NOMO-1 (cell line): ENCODE results near the gene TOB1.
A peak's percentile ranks its signal among the peaks of the same experiment; 100 is the strongest.

ENCODE experiments used
- DNase-seq, 2 experiments: peaks; one replicate each; lab custom pipeline; 2025; ENCODE audit not compliant: unreplicated experiment in 2 of 2; lab: John Stamatoyannopoulos, UW

TOB1 gene

DNA sequence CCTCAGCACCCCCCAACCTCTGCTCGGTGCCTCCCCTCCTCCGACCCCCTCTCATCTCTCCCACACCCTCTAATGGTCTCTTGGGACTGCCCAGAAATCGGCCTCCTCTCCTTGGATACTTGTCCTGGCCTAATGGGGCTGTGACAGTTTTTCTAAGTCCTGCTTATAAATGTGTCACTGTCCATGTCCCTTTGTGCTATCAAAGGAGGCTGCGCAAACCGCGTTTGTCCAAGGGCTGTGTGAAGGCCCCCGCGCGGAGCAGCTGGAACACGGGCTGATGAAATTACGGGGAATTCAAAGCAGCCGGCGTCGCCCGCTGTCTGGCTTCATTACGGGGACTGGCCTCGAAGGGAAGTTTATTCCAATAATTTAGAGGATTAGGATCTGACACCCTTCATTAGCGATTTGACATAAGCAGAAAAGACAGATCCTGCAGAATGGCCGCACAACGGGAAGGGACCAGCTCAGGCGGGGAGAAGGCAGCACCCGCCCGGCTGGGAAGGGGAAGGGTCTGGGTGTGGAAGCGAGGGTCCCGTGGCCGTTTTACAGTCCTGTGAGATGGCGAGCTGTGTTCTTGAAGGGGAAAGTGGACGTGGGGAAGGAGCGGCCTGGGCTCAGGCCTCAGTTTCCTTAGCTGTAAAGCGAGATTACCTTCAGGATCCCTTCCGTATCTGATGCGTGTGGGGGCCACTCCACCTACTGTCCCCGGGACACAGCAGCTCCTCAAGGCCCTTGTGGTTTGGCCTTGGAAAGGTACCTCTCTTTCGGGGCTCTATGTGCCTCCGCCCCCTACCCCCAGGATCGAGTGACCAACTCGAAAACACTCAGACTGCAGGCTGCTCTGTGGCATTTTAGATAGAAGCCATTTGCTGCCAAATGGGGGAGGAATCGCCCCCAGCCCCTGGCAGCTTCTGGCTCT is 32.4 kb downstream of the TOB1 start:
- no peak for DNase-seq

DNA sequence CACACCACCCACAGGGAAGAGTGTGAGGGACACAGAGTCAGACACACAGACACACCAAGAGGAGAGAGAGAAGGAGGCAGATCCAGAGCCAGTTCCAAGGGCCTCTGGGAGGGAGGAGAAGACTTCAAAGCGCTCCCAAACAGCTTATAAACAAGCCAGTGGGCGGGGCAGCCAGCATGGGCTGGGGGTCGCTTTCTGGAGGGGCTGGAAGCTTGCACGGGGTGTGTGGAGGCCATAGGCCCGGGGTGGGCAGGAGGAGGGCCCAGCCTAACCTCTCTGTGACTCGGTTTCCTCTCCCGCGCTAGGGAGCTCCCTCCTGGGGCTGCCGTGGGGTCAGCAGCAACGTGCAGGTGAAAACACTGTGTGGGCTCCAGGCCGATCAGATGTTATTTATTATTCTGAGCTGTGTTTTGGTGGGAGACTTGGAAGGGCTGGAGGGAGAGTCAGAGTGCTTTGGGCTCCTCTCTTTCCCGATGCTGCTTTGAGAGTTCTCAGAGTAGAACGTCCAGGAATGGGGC is 33.2 kb downstream of the TOB1 start:
- DNase-seq = no peak

DNA sequence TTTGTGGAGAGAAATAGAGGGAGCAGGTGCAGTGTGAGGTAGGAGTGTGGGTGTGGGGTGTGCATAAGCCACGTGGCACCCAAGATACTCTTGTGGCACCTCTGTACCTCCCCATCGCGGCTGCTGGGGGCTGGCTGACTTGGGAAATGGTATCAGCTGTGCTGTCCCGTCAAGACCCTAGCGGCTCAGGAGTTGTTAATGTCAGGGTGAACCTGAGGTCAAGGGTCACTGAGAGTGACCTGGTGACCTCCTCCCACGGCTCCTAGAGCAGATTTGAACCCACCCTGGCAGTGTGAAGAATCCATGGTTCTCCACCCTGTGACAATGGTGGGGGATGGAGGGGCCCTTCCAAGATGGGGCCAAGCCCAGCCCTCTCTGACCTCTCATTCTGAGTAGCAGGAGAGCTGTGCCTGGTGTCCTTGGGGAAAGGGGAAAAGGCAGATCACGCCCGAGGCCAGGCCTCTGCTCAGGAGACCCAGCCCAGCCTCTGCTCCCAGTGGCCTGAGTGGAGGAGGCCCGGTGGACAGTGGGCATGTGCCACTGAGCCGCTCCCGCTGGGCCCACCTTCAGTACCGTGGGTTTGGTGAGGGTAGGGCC is 33.8 kb downstream of the TOB1 start:
- DNase-seq = no peak

DNA sequence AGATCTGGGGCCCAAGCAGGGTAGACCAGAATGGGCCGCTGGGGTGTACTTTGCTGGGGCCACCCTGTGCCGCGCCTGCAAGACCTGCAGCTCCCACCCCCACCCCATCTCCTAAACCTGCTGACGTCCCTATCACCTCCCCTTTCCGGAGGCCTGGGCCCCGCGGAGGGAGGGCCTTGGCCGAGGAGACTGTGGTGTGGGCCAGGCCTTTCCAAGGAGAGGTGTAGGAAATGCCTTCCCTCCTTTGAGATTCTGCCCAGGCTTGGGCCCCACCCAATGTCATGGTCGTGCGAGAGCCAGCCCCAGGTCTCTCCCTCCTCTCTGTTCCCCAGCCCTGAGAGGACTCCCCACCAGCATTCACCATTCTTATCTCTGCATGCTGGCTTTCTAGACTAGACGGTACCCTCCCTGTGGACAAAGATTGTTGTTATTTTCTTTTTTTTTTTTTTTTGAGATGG is 34.7 kb downstream of the TOB1 start:
- no peak for DNase-seq

DNA sequence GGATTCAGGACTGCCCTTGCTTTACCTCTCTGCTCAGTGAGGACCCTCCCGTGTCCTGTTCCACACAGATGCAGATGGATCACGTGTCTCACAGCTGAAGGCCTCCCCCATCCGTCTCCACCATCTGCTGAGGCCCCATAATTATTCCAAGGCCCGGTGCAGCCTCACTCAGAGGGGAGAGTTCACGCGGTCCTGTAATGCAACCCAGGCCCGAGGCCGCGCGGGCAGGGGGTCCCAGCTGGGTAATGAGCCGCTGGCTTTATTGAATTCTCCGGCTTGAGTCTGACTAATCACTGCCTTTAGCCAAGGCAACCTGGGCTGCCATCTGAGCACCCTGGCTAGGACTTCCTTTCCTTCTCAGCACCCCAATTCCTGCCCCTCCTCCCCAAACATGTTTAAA is 35.2 kb downstream of the TOB1 start:
- no peak for DNase-seq

DNA sequence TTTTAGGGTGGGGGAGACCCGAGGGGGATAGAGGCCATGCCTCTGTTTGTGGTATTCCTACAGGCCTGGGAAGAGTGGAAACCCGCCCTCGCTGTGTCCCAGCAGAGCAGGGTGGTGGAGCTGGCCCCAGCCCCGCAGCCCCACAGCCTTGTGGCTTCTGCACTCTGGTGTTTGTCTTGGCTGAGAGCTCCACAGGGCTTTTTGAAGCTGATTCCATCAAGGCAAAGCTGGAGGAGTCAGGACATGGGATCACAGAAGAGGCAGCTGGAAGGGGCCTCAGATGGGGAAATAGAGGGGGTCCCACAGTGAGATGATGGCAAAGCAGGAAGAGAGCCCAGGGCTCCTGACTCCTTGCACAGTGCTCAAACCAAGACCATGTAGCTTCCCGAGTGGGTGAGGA is 35.8 kb downstream of the TOB1 start:
- DNase-seq = no peak

DNA sequence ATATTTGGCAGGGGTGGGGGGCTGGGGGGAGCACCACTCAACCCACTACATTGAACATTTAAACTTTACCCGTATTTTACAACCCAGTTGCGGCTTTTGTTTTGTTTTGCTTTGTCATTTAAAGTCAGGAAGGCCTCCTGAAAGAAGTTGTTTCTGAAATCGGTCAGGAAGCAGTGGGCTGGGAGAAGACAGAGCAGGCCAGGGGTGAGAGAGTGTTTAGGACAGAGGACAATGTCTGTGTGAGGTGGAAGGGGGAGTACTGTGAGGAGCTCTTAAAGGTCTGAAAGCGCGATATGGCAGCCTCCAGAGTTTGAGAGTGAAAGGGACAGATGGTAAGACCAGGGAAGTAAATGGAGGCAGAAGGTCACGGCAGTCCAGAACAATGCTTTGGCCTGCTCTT is 36.8 kb downstream of the TOB1 start:
- no peak for DNase-seq

DNA sequence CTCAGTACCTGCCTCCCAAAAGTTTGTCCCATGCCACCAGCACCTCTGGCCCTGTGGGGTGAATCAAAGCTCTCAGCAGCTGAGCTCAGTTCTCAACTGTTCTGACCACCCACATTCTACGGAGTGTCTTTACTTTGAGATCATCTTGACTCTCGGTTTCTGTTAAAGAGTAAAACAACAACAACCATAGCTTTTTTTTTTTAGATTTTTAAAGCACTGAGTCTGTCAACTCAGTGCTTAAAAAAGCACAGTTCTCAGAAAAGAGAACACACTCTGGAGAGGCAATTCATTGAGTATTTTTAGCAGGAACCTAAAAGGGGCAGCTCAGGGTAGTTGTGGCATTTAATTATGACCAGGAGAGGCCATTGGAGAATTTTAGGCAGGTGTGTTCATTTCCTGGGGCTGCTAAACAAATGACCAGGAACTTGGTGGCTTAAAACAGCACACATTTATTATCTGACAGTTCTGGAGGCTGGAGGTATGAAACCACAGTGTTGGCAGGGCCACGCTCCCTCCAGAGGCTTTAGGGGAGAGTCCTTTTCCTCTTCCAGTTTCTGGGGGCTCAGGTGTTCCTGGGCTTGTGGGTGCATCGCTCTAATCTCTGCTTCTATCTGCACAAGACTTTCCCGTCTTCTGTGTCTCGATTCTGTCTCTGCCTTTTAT is 37.5 kb downstream of the TOB1 start:
- no peak for DNase-seq

DNA sequence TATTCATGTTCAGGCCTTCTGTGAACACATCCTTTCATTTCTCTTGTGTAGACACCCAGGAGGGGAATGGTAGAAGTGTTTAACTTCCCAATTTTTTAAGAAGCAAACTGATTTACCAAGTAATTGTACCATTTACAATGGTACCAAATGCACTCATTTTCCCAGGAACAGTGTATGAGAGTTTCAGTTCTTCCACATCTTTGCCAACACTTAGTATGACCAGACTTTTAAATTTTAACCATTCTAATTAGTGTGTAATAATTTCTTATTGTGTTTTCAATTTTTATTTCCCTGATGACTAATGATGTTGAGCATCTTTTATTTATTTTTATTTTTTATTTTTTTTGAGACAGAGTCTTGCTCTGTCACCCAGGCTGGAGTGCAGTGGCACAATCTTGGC is 41.0 kb downstream of the TOB1 start:
- no peak for DNase-seq

DNA sequence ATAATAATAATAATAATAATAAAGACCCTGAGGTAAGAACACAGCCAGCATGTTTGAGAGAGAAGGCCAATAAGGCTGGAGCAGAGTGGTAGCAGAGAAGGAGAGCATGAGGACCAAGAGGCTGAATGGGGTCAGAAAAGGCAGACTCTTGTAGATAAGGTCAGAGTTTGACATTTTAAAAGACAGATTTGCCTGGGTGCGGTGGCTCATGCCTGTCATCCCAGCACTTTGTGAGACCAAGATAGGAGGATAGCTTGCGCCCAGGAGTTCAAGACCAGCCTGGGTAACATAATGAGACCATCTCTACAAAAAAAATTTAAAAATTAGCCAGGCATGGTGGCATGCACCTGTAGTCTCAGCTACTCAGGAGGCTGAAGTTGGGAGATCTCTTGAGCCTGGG is 41.7 kb downstream of the TOB1 start:
- DNase-seq = no peak

DNA sequence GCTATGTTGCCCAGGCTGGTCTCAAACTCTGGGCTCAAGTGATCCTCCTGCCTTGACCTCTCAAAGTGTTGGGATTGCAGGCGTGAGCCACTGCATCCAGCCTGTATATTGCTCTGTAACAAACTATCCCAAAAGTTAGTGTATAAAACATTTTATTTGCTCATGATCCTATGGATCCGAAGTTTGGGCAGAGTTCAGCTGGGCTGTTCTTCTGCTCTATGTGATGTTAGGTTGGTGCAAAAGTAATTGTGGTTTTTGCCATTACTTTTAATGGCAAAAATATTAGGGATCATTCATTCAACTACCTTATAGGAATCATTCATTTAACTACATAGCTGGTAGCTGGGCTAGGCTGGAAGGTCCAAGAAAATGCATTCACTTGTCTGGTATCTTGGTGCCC is 43.6 kb downstream of the TOB1 start:
- DNase-seq = no peak

DNA sequence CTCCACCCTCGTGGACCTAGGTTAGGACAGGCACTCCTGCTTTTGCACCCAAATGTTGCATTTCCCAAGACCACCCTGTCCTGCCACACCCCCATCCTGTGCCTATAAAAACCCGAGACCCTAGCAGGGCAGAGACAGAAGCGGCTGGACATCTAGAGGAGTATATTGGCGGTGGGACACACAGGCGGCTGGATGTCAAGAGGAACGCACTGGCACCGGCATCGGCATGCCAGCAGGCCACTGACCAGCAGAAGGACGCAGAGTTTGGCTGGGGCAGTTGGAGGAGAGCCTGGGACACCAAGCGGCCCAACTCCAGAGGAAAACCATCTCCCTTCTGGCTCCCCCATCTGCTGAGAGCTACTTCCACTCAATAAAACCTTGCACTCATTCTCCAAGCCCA is 45.5 kb downstream of the TOB1 start:
- no peak for DNase-seq

DNA sequence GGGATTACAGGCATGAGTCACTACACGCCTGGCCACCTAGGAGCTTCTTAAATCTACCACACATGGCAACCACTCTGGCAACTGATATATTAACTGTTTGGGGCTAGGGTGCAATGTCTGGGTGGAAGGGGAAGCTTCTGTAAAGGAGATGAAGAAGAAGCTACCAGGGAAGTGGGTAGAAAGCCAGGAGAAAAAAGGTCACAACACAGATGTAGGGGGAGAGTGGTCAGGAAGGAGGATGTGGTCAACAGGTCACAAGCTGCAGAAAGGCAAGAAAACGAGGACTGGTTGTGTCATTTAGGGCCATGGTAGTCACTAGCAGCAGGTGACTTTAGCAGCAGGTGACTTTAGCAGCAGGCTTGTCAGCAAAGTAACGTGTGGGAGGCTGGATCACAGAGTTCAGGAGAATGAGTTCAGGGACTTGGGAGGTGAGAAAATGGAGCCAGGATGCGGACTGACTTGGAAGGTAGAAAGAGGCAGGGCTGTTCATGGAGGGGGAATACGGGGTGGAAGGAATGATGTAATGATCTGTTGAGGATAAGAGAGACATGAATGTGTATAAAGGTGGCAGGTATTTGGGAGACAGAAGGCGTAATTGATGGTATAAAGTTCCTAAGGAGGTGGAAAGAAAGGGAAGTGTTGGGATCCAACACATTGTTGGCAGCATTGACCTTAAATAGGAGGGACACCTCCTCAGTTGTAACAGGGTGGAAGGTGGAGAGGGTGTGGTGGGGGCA is 47.1 kb downstream of the TOB1 start:
- DNase-seq = no peak

DNA sequence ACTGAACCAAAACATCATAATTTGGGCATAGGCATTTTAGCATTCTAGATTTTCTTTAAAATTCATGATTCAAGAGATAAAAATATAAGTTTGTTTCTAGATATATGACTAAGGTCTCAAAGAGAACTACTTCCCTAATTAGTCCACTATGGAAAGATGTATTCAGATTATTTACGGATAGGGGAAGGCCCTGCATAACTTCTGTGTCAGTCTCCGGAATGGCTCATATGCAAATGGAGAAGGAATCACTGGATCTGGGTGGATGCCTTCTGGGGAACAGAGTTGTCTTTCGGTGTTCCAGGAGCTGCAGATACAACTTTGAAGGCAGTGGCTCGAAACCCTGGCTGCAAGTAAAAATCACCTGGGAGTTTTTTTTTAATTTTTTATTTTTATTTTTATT is 47.9 kb downstream of the TOB1 start:
- no peak for DNase-seq

DNA sequence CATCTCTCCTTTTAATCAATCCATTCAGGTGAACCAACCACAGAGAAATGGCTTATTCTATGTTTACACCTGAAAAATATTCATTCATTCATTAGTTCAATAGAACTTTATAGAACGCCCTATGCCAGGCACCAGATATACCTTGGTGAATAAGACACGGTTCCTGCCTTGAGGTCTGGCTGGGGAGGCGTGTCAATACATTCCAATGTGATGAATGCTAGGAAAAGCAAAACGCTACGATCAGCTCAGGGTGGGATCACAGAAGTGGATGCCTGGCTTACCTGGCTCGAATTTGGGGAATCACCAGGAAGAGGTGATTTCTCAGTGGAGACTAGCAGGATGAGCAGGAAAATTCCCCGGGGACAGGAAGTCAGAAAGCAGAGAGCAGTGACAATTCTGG is 48.3 kb downstream of the TOB1 start:
- DNase-seq = no peak

DNA sequence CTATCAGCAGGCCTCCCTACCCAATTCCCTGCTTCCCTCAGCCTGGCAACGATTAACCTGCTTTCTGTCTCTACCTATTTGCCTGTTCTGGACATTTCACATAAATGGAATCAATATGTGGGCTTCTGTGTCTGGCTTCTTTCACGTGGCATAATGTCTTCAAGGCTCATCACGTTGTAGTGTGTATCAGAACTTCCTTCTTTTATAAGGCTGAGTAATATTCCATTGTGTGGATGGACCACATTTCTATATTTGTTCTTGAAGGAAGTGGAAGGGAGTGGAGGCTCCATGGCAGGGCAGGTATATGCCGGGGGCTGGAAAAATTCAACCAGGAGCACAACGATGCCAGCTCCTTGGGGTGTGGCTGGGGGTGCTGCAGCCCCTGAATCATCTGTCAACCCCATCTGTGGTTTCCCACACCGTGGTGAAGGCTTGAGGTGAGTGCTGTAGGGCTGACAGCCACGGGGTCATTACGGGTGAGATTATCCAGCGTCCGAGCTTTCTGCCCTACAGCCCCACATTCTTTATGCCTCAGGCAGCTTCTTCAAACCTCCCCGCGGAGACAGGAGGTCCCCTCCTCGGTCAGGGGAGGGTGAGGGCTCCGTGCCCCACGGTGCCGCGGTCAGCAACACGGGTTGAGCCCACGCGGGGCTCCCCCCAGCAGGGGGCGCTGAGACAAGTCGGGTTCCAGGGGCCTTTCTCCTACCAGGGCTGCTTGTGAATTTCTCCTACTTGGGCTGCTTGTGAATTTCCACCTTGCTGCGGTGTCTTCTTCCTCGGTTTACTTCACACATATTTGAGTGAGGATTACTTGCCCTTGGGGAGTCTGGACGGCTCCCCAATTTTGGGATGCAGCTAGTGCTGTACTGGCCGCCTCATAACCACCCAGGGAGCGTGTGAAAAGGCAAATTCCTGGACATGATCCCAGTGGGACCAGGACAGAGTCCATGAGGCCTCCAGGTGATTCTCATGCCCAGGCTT is 49.1 kb downstream of the TOB1 start:
- peak; percentile 16 to 36 for DNase-seq

DNA sequence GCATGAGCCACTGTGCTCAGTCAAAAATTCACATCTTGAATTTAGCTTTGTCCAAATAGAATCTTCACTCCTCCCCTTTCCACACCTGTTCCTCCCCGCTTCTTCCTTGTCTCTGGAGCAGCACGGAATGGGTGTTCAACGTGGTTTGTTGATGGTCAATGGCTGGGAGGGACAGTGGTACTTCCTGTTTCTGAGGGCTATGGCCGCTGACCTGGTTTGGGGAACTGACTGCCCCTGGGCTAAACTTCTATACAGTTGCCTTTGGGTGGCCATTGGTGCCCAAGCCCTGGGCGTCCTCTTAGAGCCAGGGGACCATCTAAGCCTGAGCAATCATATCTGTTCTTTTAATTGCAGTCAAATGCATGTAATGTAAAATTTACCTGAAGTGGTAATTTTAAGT is 49.9 kb downstream of the TOB1 start:
- DNase-seq = no peak

DNA sequence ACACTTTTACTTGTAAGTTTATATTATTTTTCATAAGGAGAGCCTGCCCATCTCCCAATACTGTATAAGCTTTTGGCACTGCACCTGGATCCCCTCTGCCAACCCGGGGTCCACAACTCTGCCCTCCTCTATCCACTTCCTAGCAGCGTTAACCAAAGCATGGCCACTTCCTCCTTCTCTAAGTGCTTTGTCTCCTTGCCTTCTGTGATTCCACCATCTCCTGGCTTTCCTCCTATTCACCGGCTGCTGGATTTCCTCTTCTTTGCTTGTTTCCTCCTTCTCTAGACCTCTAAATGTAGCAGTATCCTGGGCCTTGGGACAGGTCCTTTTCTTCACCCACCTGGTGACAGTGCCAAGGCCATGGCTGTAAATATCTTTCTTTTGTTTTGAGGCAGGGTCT is 50.8 kb downstream of the TOB1 start:
- DNase-seq = no peak

DNA sequence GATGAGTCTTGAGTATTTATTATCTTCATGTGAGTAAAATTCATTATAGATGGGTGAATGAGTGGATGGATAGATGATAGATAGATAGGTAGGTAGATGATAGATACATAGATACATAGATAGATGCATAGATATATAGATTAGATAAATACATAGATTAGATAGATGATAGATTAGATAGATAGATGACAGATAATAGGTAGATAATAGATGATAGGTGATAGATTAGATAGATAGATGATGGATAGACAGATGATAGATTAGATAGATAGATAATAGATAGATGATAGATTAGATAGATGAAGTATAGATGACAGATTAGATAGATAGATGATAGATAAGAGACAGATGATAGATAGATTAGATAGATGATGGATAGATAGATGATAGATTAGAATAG is 52.6 kb downstream of the TOB1 start:
- DNase-seq = no peak
